DOHH2 (cell line): Measurements from ENCODE around the gene RAD51AP1.
A peak's percentile ranks its signal among the peaks of the same experiment; 100 is the strongest.

Experiments used
- H3F3A ChIP-seq: fragments of 200-600 bp; sonication (generic), shearing (Covaris generic); 2 replicates; pipeline ENCODE4 v1.6.0; 2016; ENCODE audit warnings: antibody characterized with exemption, mild to moderate bottlenecking; ENCODE audit not compliant: control insufficient read depth, insufficient read depth
- H3K27ac ChIP-seq: fragments of 200-600 bp; sonication (generic); 2 replicates; pipeline ENCODE4 v1.5.1; 2014; ENCODE audit warnings: low read depth, mild to moderate bottlenecking, low read length, moderate library complexity
- H3K27me3 ChIP-seq: fragments of 200-600 bp; sonication (generic); 2 replicates; pipeline ENCODE4 v1.6.1; 2014; ENCODE audit warnings: mild to moderate bottlenecking, low read length, mixed read lengths; ENCODE audit not compliant: control insufficient read depth
- H3K36me3 ChIP-seq: fragments of 200-600 bp; sonication (generic); 2 replicates; pipeline ENCODE4 v1.6.1; 2014; ENCODE audit warnings: mild to moderate bottlenecking, low read length, moderate library complexity, mixed read lengths; ENCODE audit not compliant: control insufficient read depth
- H3K4me1 ChIP-seq: fragments of 200-600 bp; sonication (generic); 2 replicates; pipeline ENCODE4 v1.6.1; 2014; ENCODE audit warnings: mild to moderate bottlenecking, low read length, mixed read lengths; ENCODE audit not compliant: control insufficient read depth
- H3K4me2 ChIP-seq: fragments of 200-600 bp; sonication (generic); 2 replicates; pipeline ENCODE4 v1.6.0; 2014; ENCODE audit warnings: mild to moderate bottlenecking, low read length, moderate library complexity
- H3K4me3 ChIP-seq: fragments of 200-600 bp; sonication (generic); 2 replicates; pipeline ENCODE4 v1.5.1; 2014; ENCODE audit warnings: mild to moderate bottlenecking, low read length, mixed read lengths
- H3K79me2 ChIP-seq: fragments of 200-600 bp; sonication (generic); 2 replicates; pipeline ENCODE4 v1.6.1; 2014; ENCODE audit warnings: mild to moderate bottlenecking, low read length, mixed read lengths; ENCODE audit not compliant: control insufficient read depth
- H3K9me2 ChIP-seq: fragments of 200-600 bp; sonication (generic); replicated peaks from 2 replicates; pipeline ENCODE4 v1.6.1; 2014; ENCODE audit warnings: mild to moderate bottlenecking, low read length, mixed read lengths; ENCODE audit not compliant: control insufficient read depth
- H3K9me3 ChIP-seq: fragments of 200-600 bp; sonication (generic); 2 replicates; pipeline ENCODE4 v1.6.1; 2014; ENCODE audit warnings: antibody characterized with exemption, low read length, mixed read lengths; ENCODE audit not compliant: control insufficient read depth, insufficient read depth
- H4K20me1 ChIP-seq: fragments of 200-600 bp; sonication (generic); 2 replicates; pipeline ENCODE4 v1.6.0; 2014; ENCODE audit warnings: low read depth, mild to moderate bottlenecking, antibody characterized with exemption, low read length, moderate library complexity; ENCODE audit not compliant: control insufficient read depth, insufficient read depth
- CTCF ChIP-seq: fragments of 200-600 bp; sonication (generic); IDR thresholded peaks from one replicate; pipeline ENCODE4 v1.5.1; 2014; ENCODE audit warnings: antibody characterized with exemption, mild to moderate bottlenecking, low read depth, low read length; ENCODE audit not compliant: poor library complexity, severe bottlenecking
- EZH2phosphoT487 ChIP-seq: fragments of 200-600 bp; sonication (generic); IDR thresholded peaks from 2 replicates; pipeline ENCODE4 v1.6.1; 2017; ENCODE audit warnings: borderline replicate concordance, mild to moderate bottlenecking, antibody characterized with exemption, low read length, moderate library complexity, mixed read lengths

Gene RAD51AP1

GRCh38 chr12:4564818-4565217 lies 26.1 kb downstream of the RAD51AP1 start:
- Histone ChIP-seq H3F3A (peaks cover 14% of the 10 kb centered on the region), H3K27me3 (no peaks in the 10 kb centered on the region), H3K4me1 (peaks cover 35% of the 10 kb centered on the region), H3K79me2 (no peaks in the 10 kb centered on the region), H4K20me1 (no peaks in the 10 kb centered on the region), H3K27ac (no peak overlapping the region), H3K9me3 (no peaks in the 10 kb centered on the region), H3K36me3 (peaks cover 13% of the 10 kb centered on the region), H3K9me2 (no peaks in the 10 kb centered on the region), H3K4me2 (no peak overlapping the region), H3K4me3 (no peak overlapping the region)
- no peak for TF ChIP-seq CTCF
- no peak for TF ChIP-seq EZH2phosphoT487

GRCh38 chr12:4566474-4566873 lies 27.8 kb downstream of the RAD51AP1 start:
- Histone ChIP-seq H3K36me3 (no peaks in the 10 kb centered on the region; the same call in 1 of the 2 replicates), H3F3A (peaks cover 14% of the 10 kb centered on the region), H3K27me3 (no peaks in the 10 kb centered on the region), H3K4me2 (peak overlapping the region; percentile 58), H3K9me3 (no peaks in the 10 kb centered on the region), H3K9me2 (no peaks in the 10 kb centered on the region), H3K79me2 (no peaks in the 10 kb centered on the region), H3K27ac (peak overlapping the region; percentile 8; the same call in 1 of the 2 replicates), H3K4me1 (peaks cover 35% of the 10 kb centered on the region), H4K20me1 (no peaks in the 10 kb centered on the region), H3K4me3 (no peak overlapping the region; the same call in 1 of the 2 replicates)
- TF ChIP-seq CTCF, result no peak
- no peak for TF ChIP-seq EZH2phosphoT487

- no peaks in the 10 kb centered on the region for H3K79me2 ChIP-seq
- peak overlapping the region; percentile 26 for H3K4me3 ChIP-seq
- H3K9me3 ChIP-seq, result no peaks in the 10 kb centered on the region
- H3F3A ChIP-seq, result peaks cover 14% of the 10 kb centered on the region
- peak overlapping the region; percentile 58 for H3K4me2 ChIP-seq
- H3K9me2 ChIP-seq, result no peaks in the 10 kb centered on the region
- no peaks in the 10 kb centered on the region for H4K20me1 ChIP-seq
- H3K4me1 ChIP-seq, result peaks cover 35% of the 10 kb centered on the region
- H3K27ac ChIP-seq, result peak overlapping the region; percentile 8; the same call in 1 of the 2 replicates
- TF ChIP-seq EZH2phosphoT487, result no peak
- no peak for TF ChIP-seq CTCF
- H3K36me3 ChIP-seq, result no peaks in the 10 kb centered on the region; the same call in 1 of the 2 replicates
- H3K27me3 ChIP-seq, result no peaks in the 10 kb centered on the region
These were observed 28.6 kb downstream of the RAD51AP1 start for GRCh38 chr12:4567073-4567881.
